H9 (cell line): ENCODE results near the gene SLC16A4. TPM values are rescaled to one million over a fixed set of nuclear protein-coding genes. Genes with fewer than 3 reads are reported as not detected.
"Not testable (repeated sequence)": the region's sequence is repeated elsewhere in the genome, so short reads cannot be mapped to it uniquely, and the experiment has no call there.

Experiments used
- DNase-seq: peaks from one replicate; pipeline ENCODE4 v3.0.0-alpha.2; 2017
- H2AFZ ChIP-seq: one replicate; pipeline ENCODE4 v1.6.1; 2013; ENCODE audit warnings: mild to moderate bottlenecking, low read length, control low read depth, moderate library complexity
- H2AK5ac ChIP-seq: 2 replicates; pipeline ENCODE4 v1.6.1; 2013; ENCODE audit warnings: low read length, control low read depth, mixed read lengths; ENCODE audit not compliant: insufficient read length
- H2BK120ac ChIP-seq: one replicate; pipeline ENCODE4 v1.6.1; 2013; ENCODE audit warnings: low read depth, mild to moderate bottlenecking, low read length, control low read depth, inconsistent platforms; ENCODE audit not compliant: poor library complexity, severe bottlenecking
- H2BK12ac ChIP-seq: 2 replicates; pipeline ENCODE4 v1.6.1; 2013; ENCODE audit warnings: low read length, control low read depth, mixed read lengths, low read depth; ENCODE audit not compliant: insufficient read length
- H2BK15ac ChIP-seq: 2 replicates; pipeline ENCODE4 v1.6.1; 2013; ENCODE audit warnings: low read depth, low read length, control low read depth
- H2BK20ac ChIP-seq: one replicate; pipeline ENCODE4 v1.6.1; 2013; ENCODE audit warnings: low read depth, mild to moderate bottlenecking, low read length, control low read depth, inconsistent platforms; ENCODE audit not compliant: poor library complexity, severe bottlenecking
- H2BK5ac ChIP-seq: 2 replicates; pipeline ENCODE4 v1.6.1; 2013; ENCODE audit warnings: low read length, control low read depth, mixed read lengths; ENCODE audit not compliant: insufficient read length
- H3K14ac ChIP-seq: 2 replicates; pipeline ENCODE4 v1.6.1; 2013; ENCODE audit warnings: low read length, control low read depth; ENCODE audit not compliant: insufficient read depth
- H3K18ac ChIP-seq: 2 replicates; pipeline ENCODE4 v1.6.1; 2013; ENCODE audit warnings: low read depth, mild to moderate bottlenecking, mixed read lengths, low read length, control low read depth; ENCODE audit not compliant: insufficient read length
- H3K23ac ChIP-seq: 2 replicates; pipeline ENCODE4 v1.6.1; 2013; ENCODE audit warnings: low read length, control low read depth, mixed read lengths, low read depth; ENCODE audit not compliant: insufficient read length
- H3K23me2 ChIP-seq: 2 replicates; pipeline ENCODE4 v1.6.1; 2013; ENCODE audit warnings: low read depth, mild to moderate bottlenecking, mixed read lengths, low read length, control low read depth; ENCODE audit not compliant: insufficient read length, poor library complexity, severe bottlenecking
- H3K27ac ChIP-seq: 2 replicates; pipeline ENCODE4 v1.5.1; 2013; ENCODE audit warnings: low read length, control low read depth, mixed read lengths, low read depth; ENCODE audit not compliant: insufficient read length
- H3K27me3 ChIP-seq: 2 replicates; pipeline ENCODE4 v1.6.1; 2013; ENCODE audit warnings: low read length, control low read depth, inconsistent platforms; ENCODE audit not compliant: insufficient read depth
- H3K4ac ChIP-seq: 2 replicates; pipeline ENCODE4 v1.6.1; 2013; ENCODE audit warnings: low read depth, mild to moderate bottlenecking, control low read depth, inconsistent platforms, low read length, moderate library complexity
- H3K4me1 ChIP-seq: 2 replicates; pipeline ENCODE4 v1.6.1; 2013; ENCODE audit warnings: low read length, control low read depth, inconsistent platforms; ENCODE audit not compliant: insufficient read depth
- H3K4me2 ChIP-seq: 2 replicates; pipeline ENCODE4 v1.6.1; 2013; ENCODE audit warnings: low read length, control low read depth, mixed read lengths; ENCODE audit not compliant: insufficient read length, insufficient read depth
- H3K56ac ChIP-seq: 2 replicates; pipeline ENCODE4 v1.6.1; 2013; ENCODE audit warnings: low read depth, mild to moderate bottlenecking, mixed read lengths, low read length, control low read depth; ENCODE audit not compliant: insufficient read length
- H3K79me1 ChIP-seq: 2 replicates; pipeline ENCODE4 v1.6.1; 2013; ENCODE audit warnings: low read depth, mild to moderate bottlenecking, moderate library complexity, low read length, control low read depth, inconsistent platforms; ENCODE audit not compliant: insufficient read depth, poor library complexity, severe bottlenecking
- H3K79me2 ChIP-seq: 2 replicates; pipeline ENCODE4 v1.6.1; 2013; ENCODE audit warnings: low read length, control low read depth, inconsistent platforms; ENCODE audit not compliant: insufficient read depth
- H3K9ac ChIP-seq: 2 replicates; pipeline ENCODE4 v1.6.1; 2013; ENCODE audit warnings: low read length, control low read depth, mixed read lengths; ENCODE audit not compliant: insufficient read length; ENCODE audit errors: extremely low read depth
- H3K9me3 ChIP-seq: one replicate; pipeline ENCODE4 v1.6.1; 2013; ENCODE audit warnings: low read depth, low read length, inconsistent platforms; ENCODE audit not compliant: control insufficient read depth
- H3T11ph ChIP-seq: one replicate; pipeline ENCODE4 v1.6.1; 2013; ENCODE audit warnings: mild to moderate bottlenecking, low read length, control low read depth, inconsistent platforms
- H4K20me1 ChIP-seq: one replicate; pipeline ENCODE4 v1.6.1; 2013; ENCODE audit not compliant: control insufficient read depth, insufficient read length, insufficient read depth
- H4K5ac ChIP-seq: 2 replicates; pipeline ENCODE4 v1.6.1; 2013; ENCODE audit warnings: low read depth, mild to moderate bottlenecking, mixed read lengths, low read length, control low read depth; ENCODE audit not compliant: insufficient read length
- H4K8ac ChIP-seq: replicated peaks from 2 replicates; pipeline ENCODE4 v1.6.1; 2013; ENCODE audit warnings: low read length, control low read depth, mixed read lengths, low read depth; ENCODE audit not compliant: insufficient read length
- H4K91ac ChIP-seq: 2 replicates; pipeline ENCODE4 v1.6.1; 2013; ENCODE audit warnings: low read depth, mild to moderate bottlenecking, moderate library complexity, mixed read lengths, low read length, control low read depth; ENCODE audit not compliant: insufficient read length
- H3K27ac Mint-ChIP-seq, 3 experiments: 2 replicates in 2 of 3; 3 replicates in 1 of 3; pipeline ENCODE4 v1.8.0; 2020 to 2021; ENCODE audit warnings: mixed read lengths in 3 of 3, mild to moderate bottlenecking in 1 of 3, moderate library complexity in 1 of 3
- H3K27me3 Mint-ChIP-seq: 2 replicates; pipeline ENCODE4 v1.8.0; 2021; ENCODE audit warnings: low read depth, mild to moderate bottlenecking, moderate library complexity, mixed read lengths
- H3K36me3 Mint-ChIP-seq, 3 experiments: 2 replicates in 2 of 3; 3 replicates in 1 of 3; pipeline ENCODE4 v1.8.0; 2020 to 2021; ENCODE audit warnings: low read depth in 3 of 3, mixed read lengths in 3 of 3; ENCODE audit not compliant: insufficient read depth in 1 of 3
- H3K4me1 Mint-ChIP-seq, 2 experiments: 2 replicates each; pipeline ENCODE4 v1.8.0; 2020; ENCODE audit warnings: mixed read lengths in 2 of 2
- H3K4me3 Mint-ChIP-seq, 2 experiments: 2 replicates in 1 of 2; 3 replicates in 1 of 2; pipeline ENCODE4 v1.8.0; 2020 to 2021; ENCODE audit warnings: mild to moderate bottlenecking in 2 of 2, mixed read lengths in 2 of 2, moderate library complexity in 1 of 2
- H3K9me3 Mint-ChIP-seq, 2 experiments: 2 replicates in 1 of 2; 3 replicates in 1 of 2; pipeline ENCODE4 v1.8.0; 2020; ENCODE audit warnings: mild to moderate bottlenecking in 2 of 2, mixed read lengths in 2 of 2, moderate library complexity in 1 of 2
- WGBS: extraction: QIAGEN DNeasy Blood & Tissue Kit; methylation state at CpG from one replicate; pipeline ENCODE4 v1.1.7; 2013; ENCODE audit warnings: missing lambda C conversion rate, low lambda C conversion rate, mixed read lengths; ENCODE audit not compliant: insufficient read length; ENCODE audit errors: extremely low coverage; 5-methylcytosine and 5-hydroxymethylcytosine counted together
- total RNA-seq: library from RNA; stranded (reverse); gene quantifications from 2 replicates; pipeline ENCODE4 v1.2.1, GENCODE V29; 2021
- TF ChIP-seq, protein P1 (sequence below): fragments of 200-600 bp; sonication (generic); conservative IDR thresholded peaks from 3 replicates; pipeline ENCODE4 v1.8.0; 2021; ENCODE audit warnings: antibody characterized with exemption, mild to moderate bottlenecking

The SLC16A4 gene
- total RNA-seq, 1 experiment from 2014 or later: 0.17 TPM

- H3K36me3 Mint-ChIP-seq: peaks cover 3 to 5% (median 4%) of the 10 kb centered on the region in 3 experiments; a peak in 5 of 7 replicates
- no peak overlapping the region for H2BK5ac ChIP-seq
These were observed 27.9 kb upstream of the SLC16A4 start for GRCh38 chr1:110418729-110419128.

GRCh38 chr1:110413045-110413444 lies 22.2 kb upstream of the SLC16A4 start:
- not testable (repeated sequence) for H3K9ac ChIP-seq, H2BK15ac ChIP-seq, H3K18ac ChIP-seq, H3K14ac ChIP-seq, H4K91ac ChIP-seq, H3K27me3 ChIP-seq, H4K20me1 ChIP-seq, H3K27ac Mint-ChIP-seq, H3K4me1 ChIP-seq, H3K4me2 ChIP-seq, H2BK20ac ChIP-seq, H2BK5ac ChIP-seq, H3K4ac ChIP-seq, H4K8ac ChIP-seq, H2AFZ ChIP-seq, H2BK12ac ChIP-seq, H3K4me3 Mint-ChIP-seq, H3K79me1 ChIP-seq, H4K5ac ChIP-seq, H3K9me3 Mint-ChIP-seq, H3K36me3 Mint-ChIP-seq, H3K27ac ChIP-seq, H3K56ac ChIP-seq, H3K23ac ChIP-seq, H2AK5ac ChIP-seq, H3K23me2 ChIP-seq, DNase-seq, H3K9me3 ChIP-seq, H2BK120ac ChIP-seq, H3T11ph ChIP-seq, H3K27me3 Mint-ChIP-seq, H3K79me2 ChIP-seq
- no CpG with 5 or more reads among the region's 1 CpG for WGBS
- peaks cover 13 to 16% of the 10 kb centered on the region in 2 experiments for H3K4me1 Mint-ChIP-seq

More at GRCh38 chr1:110418729-110419128, 27.9 kb upstream of the SLC16A4 start:
- Histone ChIP-seq H4K5ac (no peak overlapping the region), H3K23ac (no peak overlapping the region), H3K56ac (no peak overlapping the region), H3K9ac (no peak overlapping the region), H3K27me3 (no peaks in the 10 kb centered on the region), H4K8ac (no peak overlapping the region), H2BK120ac (no peak overlapping the region), H4K20me1 (no peaks in the 10 kb centered on the region), H4K91ac (no peak overlapping the region), H3K79me1 (no peaks in the 10 kb centered on the region), H2BK12ac (no peak overlapping the region), H3K27ac (no peak overlapping the region), H3K79me2 (no peaks in the 10 kb centered on the region), H3T11ph (no peak overlapping the region), H2AK5ac (no peak overlapping the region), H3K4me1 (0 out of 2 replicates have a peak, but pooled peaks cover 4% of the 10 kb centered on the region), H2BK20ac (no peak overlapping the region), H3K9me3 (peaks cover 5% of the 10 kb centered on the region), H3K23me2 (no peaks in the 10 kb centered on the region), H3K14ac (no peak overlapping the region), H2BK15ac (no peak overlapping the region), H3K4me2 (no peak overlapping the region), H3K18ac (no peak overlapping the region), H3K4ac (no peak overlapping the region), H2AFZ (no peak overlapping the region)
- H3K27me3 Mint-ChIP-seq: peaks cover 2% of the 10 kb centered on the region; the same call in 1 of the 2 replicates
- H3K4me1 Mint-ChIP-seq: peaks cover 10 to 18% of the 10 kb centered on the region in 2 experiments
- WGBS: no CpG with 5 or more reads among the region's 1 CpG
- peaks cover 4 to 9% of the 10 kb centered on the region in 2 experiments; a peak in 3 of 5 replicates for H3K9me3 Mint-ChIP-seq
- no peak for DNase-seq
- H3K4me3 Mint-ChIP-seq: no peak overlapping the region
- TF ChIP-seq, protein P1, sequence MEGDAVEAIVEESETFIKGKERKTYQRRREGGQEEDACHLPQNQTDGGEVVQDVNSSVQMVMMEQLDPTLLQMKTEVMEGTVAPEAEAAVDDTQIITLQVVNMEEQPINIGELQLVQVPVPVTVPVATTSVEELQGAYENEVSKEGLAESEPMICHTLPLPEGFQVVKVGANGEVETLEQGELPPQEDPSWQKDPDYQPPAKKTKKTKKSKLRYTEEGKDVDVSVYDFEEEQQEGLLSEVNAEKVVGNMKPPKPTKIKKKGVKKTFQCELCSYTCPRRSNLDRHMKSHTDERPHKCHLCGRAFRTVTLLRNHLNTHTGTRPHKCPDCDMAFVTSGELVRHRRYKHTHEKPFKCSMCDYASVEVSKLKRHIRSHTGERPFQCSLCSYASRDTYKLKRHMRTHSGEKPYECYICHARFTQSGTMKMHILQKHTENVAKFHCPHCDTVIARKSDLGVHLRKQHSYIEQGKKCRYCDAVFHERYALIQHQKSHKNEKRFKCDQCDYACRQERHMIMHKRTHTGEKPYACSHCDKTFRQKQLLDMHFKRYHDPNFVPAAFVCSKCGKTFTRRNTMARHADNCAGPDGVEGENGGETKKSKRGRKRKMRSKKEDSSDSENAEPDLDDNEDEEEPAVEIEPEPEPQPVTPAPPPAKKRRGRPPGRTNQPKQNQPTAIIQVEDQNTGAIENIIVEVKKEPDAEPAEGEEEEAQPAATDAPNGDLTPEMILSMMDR: no peak
- H3K27ac Mint-ChIP-seq: no peak overlapping the region
